NCI-H1417 (cell line): ENCODE measurements around the gene ASXL1.
"Not testable (repeated sequence)": the region's sequence is repeated elsewhere in the genome, so short reads cannot be mapped to it uniquely, and the experiment has no call there.

Experiments
- DNase-seq, 3 experiments: peaks; one replicate each; lab custom pipeline; 2025; lab: John Stamatoyannopoulos, UW

The ASXL1 gene

DNA sequence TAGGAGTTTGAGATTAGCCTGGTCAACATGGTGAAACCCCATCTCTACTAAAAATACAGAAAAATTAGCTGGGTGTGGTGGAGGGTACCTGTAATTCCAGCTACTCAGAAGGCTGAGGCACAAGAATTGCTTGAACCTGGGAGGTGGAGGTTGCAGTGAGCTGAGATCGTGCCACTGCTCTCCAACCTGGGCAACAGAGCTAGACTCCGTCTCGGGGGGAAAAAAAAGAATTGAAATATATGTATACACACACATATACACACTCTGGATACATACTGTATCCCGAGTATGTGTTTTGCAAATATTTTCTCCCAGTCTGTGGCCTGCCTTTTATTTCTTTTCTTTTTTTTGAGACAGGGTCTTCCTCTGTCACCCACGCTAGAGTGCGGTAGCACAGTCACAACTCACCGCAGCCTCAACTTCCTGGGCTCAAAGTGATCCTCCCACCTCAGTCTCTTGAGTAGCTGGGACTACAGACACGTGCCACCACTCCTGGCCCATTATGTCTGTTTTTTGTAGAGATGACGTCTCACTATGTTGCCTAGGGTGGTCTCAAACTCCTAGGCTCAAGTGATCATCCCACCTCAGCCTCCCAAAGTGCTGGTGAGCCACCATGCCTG is 49.1 kb downstream of the ASXL1 start:
- DNase-seq: not testable (repeated sequence)

- no peak for DNase-seq
These were observed 54.0 kb downstream of the ASXL1 start for GRCh38 chr20:32411955-32412706.

GRCh38 chr20:32415494-32415893 is 57.4 kb downstream of the ASXL1 start:
- DNase-seq: no peak

DNA sequence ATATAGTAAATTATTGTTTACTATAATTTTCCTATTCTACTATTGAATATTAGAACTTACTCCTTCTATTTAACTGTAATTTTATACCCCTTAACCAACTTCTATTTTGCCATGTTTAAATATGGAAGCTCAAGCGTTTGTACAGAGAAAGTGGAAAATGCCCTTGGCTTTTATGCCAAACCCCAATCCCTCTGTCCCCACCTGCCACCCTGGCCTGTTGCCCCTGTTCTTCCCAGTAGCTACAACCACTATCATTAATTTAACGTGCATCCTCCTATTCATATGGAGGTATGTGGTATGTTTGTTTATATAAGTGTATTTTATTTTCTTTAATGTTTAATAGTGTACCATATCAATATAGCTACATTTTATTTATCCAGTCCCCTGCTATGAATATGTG is 58.1 kb downstream of the ASXL1 start:
- no peak for DNase-seq

DNA sequence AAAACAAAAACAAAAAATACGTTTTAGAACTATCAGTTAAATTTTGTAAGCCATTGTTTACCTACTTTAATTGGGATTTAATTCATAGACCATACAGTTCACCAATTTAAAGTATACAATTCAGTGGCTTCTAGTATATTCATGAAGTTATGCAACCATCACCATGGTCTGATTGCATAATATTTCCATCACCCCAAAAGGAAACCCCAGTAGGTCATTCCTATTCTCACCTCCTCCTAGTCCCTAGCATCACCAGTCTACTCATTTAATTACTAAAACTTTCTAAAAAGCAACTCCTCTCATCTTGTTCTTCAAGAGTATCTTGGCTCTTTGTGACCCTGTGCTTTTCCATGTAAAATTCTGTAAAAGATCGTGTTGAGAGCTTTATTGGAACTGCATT is 60.2 kb downstream of the ASXL1 start:
- no peak for DNase-seq

DNA sequence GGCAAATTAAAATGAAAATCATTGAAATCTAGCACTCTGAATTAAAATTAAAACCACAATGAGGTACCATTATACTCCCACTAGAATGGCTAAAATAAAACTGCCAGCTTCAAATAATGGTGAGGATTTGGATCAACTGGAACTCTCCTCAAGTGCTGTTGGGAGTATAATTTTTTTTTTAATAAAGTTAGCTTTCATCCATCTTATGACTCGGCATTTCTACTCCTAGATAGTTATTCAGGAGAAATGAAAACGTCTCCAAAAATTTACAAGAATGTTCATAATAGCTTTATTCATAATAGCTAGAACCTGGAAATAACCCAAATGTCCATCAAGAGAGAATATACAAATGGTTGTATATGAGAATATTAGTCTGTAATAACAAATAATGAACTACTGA is 63.2 kb downstream of the ASXL1 start:
- DNase-seq: no peak

GRCh38 chr20:32427996-32428395 is 69.9 kb downstream of the ASXL1 start:
- DNase-seq: no peak

DNA sequence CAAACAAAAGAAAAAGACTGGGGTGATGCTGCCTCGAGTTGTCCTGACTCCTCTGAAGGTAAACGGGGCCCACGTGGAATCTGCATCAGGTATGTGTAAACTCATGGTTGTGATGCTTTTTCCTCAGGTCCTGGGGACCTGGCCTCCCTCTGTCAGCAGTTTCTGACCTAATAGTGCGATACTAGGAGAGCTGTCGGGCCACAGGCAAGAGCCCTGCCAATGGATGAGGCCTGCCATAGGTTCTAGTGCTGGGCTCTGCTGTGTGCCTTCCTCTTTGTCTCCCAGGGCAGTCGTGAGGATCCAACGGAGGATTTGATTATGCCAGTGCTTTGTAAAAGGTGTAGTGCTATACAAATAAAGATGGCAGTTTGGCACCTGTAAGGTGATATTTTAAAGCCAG is 71.2 kb downstream of the ASXL1 start:
- no peak for DNase-seq

DNA sequence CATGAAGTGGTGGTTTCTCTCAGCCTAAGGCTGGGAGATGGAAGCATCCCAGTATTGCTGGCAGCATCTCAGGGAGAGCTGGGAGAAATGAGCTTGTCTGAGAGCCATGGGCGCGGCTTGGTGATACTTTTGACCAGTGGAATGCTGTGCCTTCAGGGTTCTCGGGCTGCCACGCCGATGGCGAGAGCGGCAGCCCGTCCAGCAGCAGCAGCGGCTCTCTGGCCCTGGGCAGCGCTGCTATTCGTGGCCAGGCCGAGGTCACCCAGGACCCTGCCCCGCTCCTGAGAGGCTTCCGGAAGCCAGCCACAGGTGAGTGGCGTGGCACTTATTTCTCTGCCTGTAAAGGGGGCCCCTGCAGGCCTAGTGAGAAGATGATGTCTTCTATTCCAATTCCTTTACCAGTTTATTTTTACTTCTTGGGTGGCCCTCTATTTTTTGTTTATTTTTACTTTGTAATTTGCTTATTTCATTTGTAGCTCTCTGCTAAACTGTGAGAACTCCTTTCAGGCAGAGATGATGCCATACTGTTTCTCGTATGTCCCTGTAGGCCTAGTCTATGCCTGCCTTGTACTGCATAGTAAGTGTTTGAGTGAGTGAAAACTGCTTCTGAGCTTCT is 71.7 kb downstream of the ASXL1 start:
- DNase-seq: no peak

- DNase-seq: no peak
These were observed 73.3 kb downstream of the ASXL1 start for GRCh38 chr20:32431457-32431856.

DNA sequence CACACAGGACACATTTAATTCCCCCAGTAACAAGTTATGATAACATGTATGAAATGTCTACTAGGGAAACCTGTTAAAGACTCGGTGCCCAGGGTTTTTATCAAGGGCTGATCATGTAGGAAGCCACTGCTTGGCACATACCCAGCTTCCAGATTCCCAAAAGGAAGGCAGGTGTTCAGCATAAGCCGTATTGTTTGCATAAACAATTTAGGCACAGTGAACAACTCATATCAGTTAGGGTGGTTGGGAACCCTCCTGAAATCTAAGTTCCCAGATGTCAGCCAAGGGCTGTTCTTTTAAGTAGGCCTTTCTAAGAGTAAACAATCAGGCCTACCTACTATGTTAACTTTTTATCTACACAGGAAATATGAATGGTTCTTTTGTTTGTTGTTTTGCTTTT is 74.1 kb downstream of the ASXL1 start:
- DNase-seq: peak in 1 of 3 experiments; percentile 51

DNA sequence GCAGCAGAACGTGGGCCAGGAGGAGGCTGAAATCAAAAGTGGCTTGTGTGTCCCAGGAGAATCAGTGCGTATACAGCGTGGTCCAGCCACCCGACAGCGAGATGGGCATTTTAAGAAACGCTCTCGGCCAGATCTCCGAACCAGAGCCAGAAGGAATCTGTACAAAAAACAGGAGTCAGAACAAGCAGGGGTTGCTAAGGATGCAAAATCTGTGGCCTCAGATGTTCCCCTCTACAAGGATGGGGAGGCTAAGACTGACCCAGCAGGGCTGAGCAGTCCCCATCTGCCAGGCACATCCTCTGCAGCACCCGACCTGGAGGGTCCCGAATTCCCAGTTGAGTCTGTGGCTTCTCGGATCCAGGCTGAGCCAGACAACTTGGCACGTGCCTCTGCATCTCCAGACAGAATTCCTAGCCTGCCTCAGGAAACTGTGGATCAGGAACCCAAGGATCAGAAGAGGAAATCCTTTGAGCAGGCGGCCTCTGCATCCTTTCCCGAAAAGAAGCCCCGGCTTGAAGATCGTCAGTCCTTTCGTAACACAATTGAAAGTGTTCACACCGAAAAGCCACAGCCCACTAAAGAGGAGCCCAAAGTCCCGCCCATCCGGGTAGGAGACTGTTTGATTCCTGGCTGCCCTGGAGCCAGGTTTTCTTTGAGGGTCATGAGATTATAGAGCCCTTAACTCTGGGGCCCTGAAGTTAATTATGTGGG is 75.3 kb downstream of the ASXL1 start:
- DNase-seq: no peak

- no peak for DNase-seq
These were observed 76.3 kb downstream of the ASXL1 start for GRCh38 chr20:32434434-32434833.

- no peak for DNase-seq
These were observed 77.4 kb downstream of the ASXL1 start for GRCh38 chr20:32435449-32436107.

- no peak for DNase-seq
These were observed 78.2 kb downstream of the ASXL1 start for GRCh38 chr20:32436142-32436861.

DNA sequence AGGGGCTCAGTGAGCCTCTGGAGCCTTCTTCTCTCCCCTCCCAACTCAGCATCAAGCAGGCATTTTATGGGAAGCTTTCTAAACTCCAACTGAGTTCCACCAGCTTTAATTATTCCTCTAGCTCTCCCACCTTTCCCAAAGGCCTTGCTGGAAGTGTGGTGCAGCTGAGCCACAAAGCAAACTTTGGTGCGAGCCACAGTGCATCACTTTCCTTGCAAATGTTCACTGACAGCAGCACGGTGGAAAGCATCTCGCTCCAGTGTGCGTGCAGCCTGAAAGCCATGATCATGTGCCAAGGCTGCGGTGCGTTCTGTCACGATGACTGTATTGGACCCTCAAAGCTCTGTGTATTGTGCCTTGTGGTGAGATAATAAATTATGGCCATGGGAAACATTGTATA is 78.8 kb downstream of the ASXL1 start:
- DNase-seq: no peak

- no peak for DNase-seq
These were observed 79.4 kb downstream of the ASXL1 start for GRCh38 chr20:32437391-32438074.

DNA sequence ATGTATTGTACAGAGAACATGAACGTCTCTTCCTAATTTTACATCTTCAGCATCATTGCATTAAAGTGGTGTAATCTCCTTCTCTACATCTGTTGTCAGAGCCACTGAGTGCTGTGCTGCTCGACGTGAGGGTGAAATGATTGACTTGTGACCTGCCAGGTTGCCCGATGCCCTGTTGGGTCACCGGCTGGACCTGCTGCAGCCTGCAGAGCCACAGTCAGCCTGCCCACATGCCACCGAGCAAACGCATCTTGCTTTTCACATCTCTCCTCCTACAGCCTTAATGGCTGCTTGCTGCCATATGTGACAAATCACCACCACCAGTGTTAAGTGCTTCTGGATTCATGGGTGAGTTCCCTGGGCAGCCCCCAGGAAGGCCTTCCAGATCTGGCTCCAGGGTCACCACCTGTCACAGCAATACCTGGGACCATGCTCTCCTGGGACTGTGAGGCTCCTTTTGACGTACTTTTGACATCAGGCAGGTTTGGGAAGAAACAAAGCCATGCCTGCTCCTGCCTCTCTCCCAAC is 80.3 kb downstream of the ASXL1 start:
- DNase-seq: no peak

- DNase-seq: no peak
These were observed 81.2 kb downstream of the ASXL1 start for GRCh38 chr20:32439132-32439829.
